Mucosa of rectum (tissue), 2 donors: Measurements from ENCODE around the gene IGSF3.
"Not testable (repeated sequence)": the region's sequence is repeated elsewhere in the genome, so short reads cannot be mapped to it uniquely, and the experiment has no call there.

ENCODE experiments used
- H3K27ac ChIP-seq, 2 donors: one replicate each; pipeline ENCODE4 v1.7.0; 2013; ENCODE audit warnings: inconsistent platforms in 2 of 2, low read depth in 2 of 2, low read length in 2 of 2
- H3K27me3 ChIP-seq, 2 donors: one replicate each; pipeline ENCODE4 v1.7.0; 2013; ENCODE audit warnings: low read length in 2 of 2; ENCODE audit not compliant: control insufficient read depth in 2 of 2, insufficient read depth in 2 of 2
- H3K36me3 ChIP-seq, 2 donors: one replicate each; pipeline ENCODE4 v1.7.0; 2013; ENCODE audit warnings: low read length in 2 of 2; ENCODE audit not compliant: control insufficient read depth in 2 of 2, insufficient read depth in 2 of 2
- H3K4me1 ChIP-seq, 2 donors: one replicate each; pipeline ENCODE4 v1.7.0; 2013; ENCODE audit warnings: low read length in 2 of 2, mild to moderate bottlenecking in 1 of 2; ENCODE audit not compliant: control insufficient read depth in 2 of 2, insufficient read depth in 2 of 2
- H3K4me3 ChIP-seq, 2 donors: one replicate each; pipeline ENCODE4 v1.7.0; 2013; ENCODE audit warnings: low read length in 2 of 2
- H3K9ac ChIP-seq, 2 donors: one replicate each; pipeline ENCODE4 v1.7.0; 2013; ENCODE audit warnings: low read length in 2 of 2, low read depth in 1 of 2, mild to moderate bottlenecking in 1 of 2
- H3K9me3 ChIP-seq, 2 donors: one replicate each; pipeline ENCODE4 v1.7.0; 2013; ENCODE audit warnings: low read length in 2 of 2; ENCODE audit not compliant: control insufficient read depth in 2 of 2
- donor health status: healthy.
- donor health status: Normal muscosa, but diverticular disease.

IGSF3 gene

GRCh38 chr1:116631996-116632925, 35.3 kb downstream of the IGSF3 start:
- H3K4me3 ChIP-seq, H3K27me3 ChIP-seq, H3K9me3 ChIP-seq, H3K9ac ChIP-seq, H3K4me1 ChIP-seq, H3K36me3 ChIP-seq, H3K27ac ChIP-seq: not testable (repeated sequence)

- not testable (repeated sequence) for H3K9ac ChIP-seq, H3K4me1 ChIP-seq, H3K36me3 ChIP-seq, H3K4me3 ChIP-seq, H3K27ac ChIP-seq, H3K9me3 ChIP-seq, H3K27me3 ChIP-seq
Measured at GRCh38 chr1:116631554-116631953, 36.0 kb downstream of the IGSF3 start.

DNA sequence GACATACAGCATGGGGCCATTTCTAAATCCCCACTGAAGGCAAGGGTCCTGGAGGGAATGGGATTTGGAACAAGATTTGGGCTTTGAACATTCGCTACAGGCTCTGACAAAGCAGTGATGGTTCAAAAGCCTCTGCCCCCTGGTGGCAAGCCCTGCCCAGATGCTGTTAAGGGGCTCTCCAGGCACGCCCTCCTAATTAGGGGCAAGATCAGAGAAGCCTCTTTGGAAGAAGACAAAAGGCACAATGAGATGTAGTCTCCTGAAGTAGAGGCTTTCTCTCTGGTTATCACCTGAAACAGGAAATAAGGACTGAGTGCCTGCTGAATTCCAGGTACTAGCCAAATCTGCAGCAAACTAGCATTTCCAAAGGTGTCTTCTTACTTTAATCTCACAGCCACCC, 37.5 kb downstream of the IGSF3 start:
- H3K36me3 ChIP-seq, H3K27me3 ChIP-seq, H3K9me3 ChIP-seq, H3K9ac ChIP-seq, H3K27ac ChIP-seq, H3K4me1 ChIP-seq, H3K4me3 ChIP-seq: not testable (repeated sequence)

GRCh38 chr1:116629441-116629840, 38.1 kb downstream of the IGSF3 start:
- H3K36me3 ChIP-seq, H3K9me3 ChIP-seq, H3K4me1 ChIP-seq, H3K4me3 ChIP-seq, H3K27me3 ChIP-seq, H3K9ac ChIP-seq, H3K27ac ChIP-seq: not testable (repeated sequence)

GRCh38 chr1:116628448-116628847, 39.1 kb downstream of the IGSF3 start:
- Histone ChIP-seq H3K27ac (no peak overlapping the region), H3K4me3 (no peak overlapping the region)

GRCh38 chr1:116627357-116627756, 40.2 kb downstream of the IGSF3 start:
- H3K4me1 ChIP-seq, H3K9ac ChIP-seq, H3K9me3 ChIP-seq, H3K27me3 ChIP-seq, H3K4me3 ChIP-seq, H3K36me3 ChIP-seq, H3K27ac ChIP-seq: not testable (repeated sequence)

More at GRCh38 chr1:116628448-116628847, 39.1 kb downstream of the IGSF3 start:
- Histone ChIP-seq H3K4me1 (peaks cover 0 to 7% of the 10 kb centered on the region in 2 donors), H3K9ac (no peak overlapping the region), H3K27me3 (no peaks in the 10 kb centered on the region), H3K9me3 (no peaks in the 10 kb centered on the region), H3K36me3 (no peaks in the 10 kb centered on the region)

DNA sequence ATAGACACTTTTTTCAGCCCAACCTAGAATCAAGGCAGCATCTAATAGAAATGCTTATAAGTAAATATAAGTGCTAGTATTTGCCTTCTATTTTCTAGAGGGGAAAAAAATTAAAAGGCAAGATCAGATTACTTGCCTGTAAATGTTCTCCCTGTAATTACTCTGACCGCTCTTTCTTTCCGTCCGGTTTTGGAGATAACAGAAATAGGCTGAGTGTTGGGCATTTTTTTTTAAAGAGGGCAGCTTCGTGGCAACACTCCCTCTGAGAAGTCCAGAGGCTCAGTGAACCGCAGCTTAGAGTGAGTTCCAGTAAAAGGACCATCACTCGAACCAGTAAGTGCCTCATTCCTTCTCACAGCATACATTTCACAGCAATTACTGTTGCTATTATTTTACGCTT, 40.6 kb downstream of the IGSF3 start:
- not testable (repeated sequence) for H3K9me3 ChIP-seq, H3K9ac ChIP-seq, H3K36me3 ChIP-seq, H3K4me3 ChIP-seq, H3K27ac ChIP-seq, H3K27me3 ChIP-seq, H3K4me1 ChIP-seq

GRCh38 chr1:116625155-116625554, 42.4 kb downstream of the IGSF3 start:
- not testable (repeated sequence) for H3K27ac ChIP-seq, H3K9me3 ChIP-seq, H3K27me3 ChIP-seq, H3K4me3 ChIP-seq, H3K36me3 ChIP-seq, H3K9ac ChIP-seq, H3K4me1 ChIP-seq

GRCh38 chr1:116624040-116624439, 43.5 kb downstream of the IGSF3 start:
- Histone ChIP-seq H3K9me3 (no peaks in the 10 kb centered on the region), H3K4me1 (peaks cover 0 to 8% of the 10 kb centered on the region in 2 donors), H3K36me3 (no peaks in the 10 kb centered on the region), H3K9ac (no peak overlapping the region), H3K4me3 (no peak overlapping the region), H3K27ac (no peak overlapping the region), H3K27me3 (no peaks in the 10 kb centered on the region)

DNA sequence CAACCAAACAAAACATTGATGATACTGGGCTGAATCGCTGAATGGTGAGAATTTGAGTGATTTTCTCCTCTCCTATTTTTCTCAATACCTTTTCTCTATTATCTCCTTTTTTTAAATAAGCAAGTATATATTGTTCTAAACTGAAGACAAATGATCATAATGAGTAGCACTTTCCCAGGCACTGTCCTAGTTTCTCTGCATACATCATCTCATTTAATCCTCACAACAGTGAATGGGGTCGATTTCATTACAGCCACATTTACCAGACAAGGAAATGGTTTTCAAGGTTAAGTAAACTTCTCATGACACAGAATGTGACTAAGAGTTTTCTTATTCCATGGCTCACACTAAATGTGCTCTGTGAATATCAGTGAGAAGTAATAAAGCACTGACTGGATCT, 45.0 kb downstream of the IGSF3 start:
- not testable (repeated sequence) for H3K4me3 ChIP-seq, H3K27me3 ChIP-seq, H3K36me3 ChIP-seq, H3K27ac ChIP-seq, H3K9ac ChIP-seq, H3K9me3 ChIP-seq
- peaks cover 0 to 13% of the 10 kb centered on the region in 2 donors for H3K4me1 ChIP-seq
